GM18858 (cell line): ENCODE data around the gene PGBD1.

ENCODE experiments used
- ATAC-seq: cut with Tn5 transposase; IDR thresholded peaks from one replicate; pipeline ENCODE4 v1.9.1; 2021; ENCODE audit not compliant: unreplicated experiment

PGBD1 gene

GRCh38 chr6:28281288-28282064 is at the start of gene PGBD1:
Gene PGBD1, plus strand, starts transcription at chr6:28281572. Its CDS starts 2,242 bp downstream, at chr6:28283814.
- peak; percentile 74 for ATAC-seq

GRCh38 chr6:28232785-28233184 is 48.6 kb upstream of the PGBD1 start:
- ATAC-seq, result no peak

GRCh38 chr6:28235912-28236452 is 45.4 kb upstream of the PGBD1 start:
- ATAC-seq, result no peak

GRCh38 chr6:28239636-28240035 is 41.7 kb upstream of the PGBD1 start:
- no peak for ATAC-seq

GRCh38 chr6:28240471-28240870 is 40.9 kb upstream of the PGBD1 start:
- no peak for ATAC-seq

GRCh38 chr6:28243946-28244345 is 37.4 kb upstream of the PGBD1 start:
- no peak for ATAC-seq

GRCh38 chr6:28245206-28245941 is 36.0 kb upstream of the PGBD1 start:
- no peak for ATAC-seq

GRCh38 chr6:28248916-28249315 is 32.5 kb upstream of the PGBD1 start:
- no peak for ATAC-seq

- no peak for ATAC-seq
Observed at GRCh38 chr6:28250747-28251146, 30.6 kb upstream of the PGBD1 start.

GRCh38 chr6:28251661-28252008 is 29.7 kb upstream of the PGBD1 start:
- peak; percentile 11 for ATAC-seq

- peak; percentile 73 for ATAC-seq
Observed at GRCh38 chr6:28252009-28252975, 29.1 kb upstream of the PGBD1 start, which contains the start of gene ZKSCAN4. Gene ZKSCAN4, minus strand, starts transcription at chr6:28252269. Its CDS starts 289 bp downstream, at chr6:28251980.

GRCh38 chr6:28254121-28254519 is 27.3 kb upstream of the PGBD1 start:
- no peak for ATAC-seq

GRCh38 chr6:28257042-28257441 is 24.3 kb upstream of the PGBD1 start:
- no peak for ATAC-seq

- no peak for ATAC-seq
Observed at GRCh38 chr6:28258877-28259777, 22.2 kb upstream of the PGBD1 start, which contains the start of gene NKAPL. Gene NKAPL, plus strand, starts transcription at chr6:28259297. Its CDS starts 75 bp downstream, at chr6:28259372.

- no peak for ATAC-seq
Observed at GRCh38 chr6:28263922-28264321, 17.4 kb upstream of the PGBD1 start.

- ATAC-seq, result no peak
Observed at GRCh38 chr6:28264834-28265401, 16.5 kb upstream of the PGBD1 start.

- ATAC-seq, result no peak
Observed at GRCh38 chr6:28266563-28266961, 14.8 kb upstream of the PGBD1 start.

- peak; percentile 73 for ATAC-seq
Observed at GRCh38 chr6:28266962-28267694, 14.2 kb upstream of the PGBD1 start, which contains the start of gene ZSCAN26. Gene ZSCAN26, plus strand, starts transcription at chr6:28267143. Its CDS starts 4,777 bp downstream, at chr6:28271920.

GRCh38 chr6:28267695-28268059 is 13.7 kb upstream of the PGBD1 start:
- ATAC-seq, result no peak
